ENCODE results near the gene FGF22.
"Not testable (repeated sequence)": the region's sequence is repeated elsewhere in the genome, so short reads cannot be mapped to it uniquely, and the experiment has no call there.

DNA sequence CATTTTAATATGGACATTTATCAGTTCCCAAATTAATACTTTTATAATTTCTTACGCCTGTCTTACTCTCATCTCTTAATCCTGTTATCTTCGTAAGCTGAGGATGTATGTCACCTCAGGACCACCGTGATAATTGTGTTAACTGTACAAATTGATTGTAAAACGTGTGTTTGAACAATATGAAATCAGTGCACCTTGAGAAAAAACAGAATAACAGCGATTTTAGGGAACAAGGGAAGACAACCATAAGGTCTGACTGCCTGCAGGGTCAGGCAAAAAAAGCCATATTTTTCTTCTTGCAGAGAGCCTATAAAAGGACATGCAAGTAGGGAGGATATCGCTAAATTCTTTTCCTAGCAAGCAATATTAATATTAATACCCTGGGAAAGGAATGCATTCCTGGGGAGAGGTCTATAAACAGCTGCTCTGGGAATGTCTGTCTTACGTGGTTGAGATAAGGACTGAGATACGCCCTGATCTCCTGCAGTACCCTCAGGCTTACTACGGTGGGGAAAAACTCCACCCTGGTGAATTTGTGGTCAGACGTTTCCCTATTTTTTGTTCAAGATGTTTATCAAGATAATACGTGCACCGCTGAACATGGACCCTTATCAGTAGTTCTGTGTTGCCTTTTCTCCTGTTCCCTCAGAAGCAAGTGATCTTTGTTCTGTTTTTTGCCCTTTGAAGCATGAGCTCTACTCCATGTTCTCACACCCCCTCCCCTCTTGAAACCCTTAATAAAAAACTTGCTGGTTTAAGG lies 29.2 kb downstream of the FGF22 start:
- not testable (repeated sequence) for TF ChIP-seq POLR2AphosphoS5 (IDR thresholded peaks at IDR 0.05); MXI1 (conservative IDR thresholded peaks at IDR 0.05; ENCODE audit: poor library complexity, severe bottlenecking); EP300 (conservative IDR thresholded peaks at IDR 0.05; ENCODE audit: poor library complexity, severe bottlenecking); TAF1 (IDR thresholded peaks at IDR 0.05; ENCODE audit: low read depth); SMC3 (conservative IDR thresholded peaks at IDR 0.05; ENCODE audit: poor library complexity); EZH2 (IDR thresholded peaks at IDR 0.05; ENCODE audit: borderline replicate concordance, insufficient read depth, low read length, poor library complexity, severe bottlenecking)
- TF ChIP-seq, protein P1, sequence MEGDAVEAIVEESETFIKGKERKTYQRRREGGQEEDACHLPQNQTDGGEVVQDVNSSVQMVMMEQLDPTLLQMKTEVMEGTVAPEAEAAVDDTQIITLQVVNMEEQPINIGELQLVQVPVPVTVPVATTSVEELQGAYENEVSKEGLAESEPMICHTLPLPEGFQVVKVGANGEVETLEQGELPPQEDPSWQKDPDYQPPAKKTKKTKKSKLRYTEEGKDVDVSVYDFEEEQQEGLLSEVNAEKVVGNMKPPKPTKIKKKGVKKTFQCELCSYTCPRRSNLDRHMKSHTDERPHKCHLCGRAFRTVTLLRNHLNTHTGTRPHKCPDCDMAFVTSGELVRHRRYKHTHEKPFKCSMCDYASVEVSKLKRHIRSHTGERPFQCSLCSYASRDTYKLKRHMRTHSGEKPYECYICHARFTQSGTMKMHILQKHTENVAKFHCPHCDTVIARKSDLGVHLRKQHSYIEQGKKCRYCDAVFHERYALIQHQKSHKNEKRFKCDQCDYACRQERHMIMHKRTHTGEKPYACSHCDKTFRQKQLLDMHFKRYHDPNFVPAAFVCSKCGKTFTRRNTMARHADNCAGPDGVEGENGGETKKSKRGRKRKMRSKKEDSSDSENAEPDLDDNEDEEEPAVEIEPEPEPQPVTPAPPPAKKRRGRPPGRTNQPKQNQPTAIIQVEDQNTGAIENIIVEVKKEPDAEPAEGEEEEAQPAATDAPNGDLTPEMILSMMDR (IDR thresholded peaks at IDR 0.05; ENCODE audit: poor library complexity, severe bottlenecking) = not testable (repeated sequence)
- TF ChIP-seq, protein P2, sequence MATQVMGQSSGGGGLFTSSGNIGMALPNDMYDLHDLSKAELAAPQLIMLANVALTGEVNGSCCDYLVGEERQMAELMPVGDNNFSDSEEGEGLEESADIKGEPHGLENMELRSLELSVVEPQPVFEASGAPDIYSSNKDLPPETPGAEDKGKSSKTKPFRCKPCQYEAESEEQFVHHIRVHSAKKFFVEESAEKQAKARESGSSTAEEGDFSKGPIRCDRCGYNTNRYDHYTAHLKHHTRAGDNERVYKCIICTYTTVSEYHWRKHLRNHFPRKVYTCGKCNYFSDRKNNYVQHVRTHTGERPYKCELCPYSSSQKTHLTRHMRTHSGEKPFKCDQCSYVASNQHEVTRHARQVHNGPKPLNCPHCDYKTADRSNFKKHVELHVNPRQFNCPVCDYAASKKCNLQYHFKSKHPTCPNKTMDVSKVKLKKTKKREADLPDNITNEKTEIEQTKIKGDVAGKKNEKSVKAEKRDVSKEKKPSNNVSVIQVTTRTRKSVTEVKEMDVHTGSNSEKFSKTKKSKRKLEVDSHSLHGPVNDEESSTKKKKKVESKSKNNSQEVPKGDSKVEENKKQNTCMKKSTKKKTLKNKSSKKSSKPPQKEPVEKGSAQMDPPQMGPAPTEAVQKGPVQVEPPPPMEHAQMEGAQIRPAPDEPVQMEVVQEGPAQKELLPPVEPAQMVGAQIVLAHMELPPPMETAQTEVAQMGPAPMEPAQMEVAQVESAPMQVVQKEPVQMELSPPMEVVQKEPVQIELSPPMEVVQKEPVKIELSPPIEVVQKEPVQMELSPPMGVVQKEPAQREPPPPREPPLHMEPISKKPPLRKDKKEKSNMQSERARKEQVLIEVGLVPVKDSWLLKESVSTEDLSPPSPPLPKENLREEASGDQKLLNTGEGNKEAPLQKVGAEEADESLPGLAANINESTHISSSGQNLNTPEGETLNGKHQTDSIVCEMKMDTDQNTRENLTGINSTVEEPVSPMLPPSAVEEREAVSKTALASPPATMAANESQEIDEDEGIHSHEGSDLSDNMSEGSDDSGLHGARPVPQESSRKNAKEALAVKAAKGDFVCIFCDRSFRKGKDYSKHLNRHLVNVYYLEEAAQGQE (IDR thresholded peaks at IDR 0.05; ENCODE audit: borderline replicate concordance) = not testable (repeated sequence)
